Measurements from ENCODE around the gene SSH3.

The SSH3 gene

DNA sequence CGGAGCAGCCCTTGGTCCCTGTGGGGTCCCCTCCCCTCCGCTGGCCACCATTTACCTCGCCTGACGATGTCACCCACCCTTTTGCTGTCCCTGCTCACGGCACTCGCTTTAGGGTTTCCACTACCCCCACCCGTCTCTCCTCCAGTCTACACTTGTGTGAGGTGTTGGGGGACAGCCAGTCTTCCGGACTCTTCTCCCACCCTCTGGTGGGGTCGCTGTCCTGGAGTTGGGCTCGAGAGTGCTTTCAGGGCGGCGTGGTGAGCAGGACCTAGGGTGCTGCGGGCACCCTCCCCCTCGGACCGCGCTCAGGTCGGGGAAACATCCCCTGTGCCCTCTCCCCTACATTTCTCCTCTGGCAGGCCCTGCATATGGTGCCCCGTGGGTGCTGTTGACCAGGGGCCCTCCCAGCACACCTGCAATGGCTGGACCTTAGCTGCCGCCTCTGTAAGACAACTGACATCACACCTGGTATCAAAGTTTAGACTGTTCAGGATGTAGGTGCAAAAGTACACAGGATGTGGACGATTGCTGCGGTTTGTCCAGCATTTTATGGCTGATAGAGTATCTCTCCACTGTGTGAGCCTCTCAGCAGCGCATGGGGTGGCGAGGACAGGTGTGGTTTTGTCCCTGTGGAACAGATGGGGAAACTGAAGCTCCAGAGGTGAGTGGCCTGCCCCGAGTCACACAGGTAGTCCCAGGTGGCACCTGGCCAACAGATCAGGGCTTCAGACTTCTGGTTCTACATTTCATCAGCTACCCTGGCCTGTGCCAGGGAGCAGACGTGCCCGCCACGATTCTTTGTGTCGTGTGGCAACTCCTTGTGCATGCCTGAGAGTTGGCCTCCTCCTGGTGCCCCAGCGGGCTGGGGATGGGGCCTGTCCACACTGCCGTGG lies 35.9 kb upstream of the SSH3 start:
- in situ Hi-C loops (cut with MboI; ENCODE audit: low sequenced_read_pairs) = no loop called here

DNA sequence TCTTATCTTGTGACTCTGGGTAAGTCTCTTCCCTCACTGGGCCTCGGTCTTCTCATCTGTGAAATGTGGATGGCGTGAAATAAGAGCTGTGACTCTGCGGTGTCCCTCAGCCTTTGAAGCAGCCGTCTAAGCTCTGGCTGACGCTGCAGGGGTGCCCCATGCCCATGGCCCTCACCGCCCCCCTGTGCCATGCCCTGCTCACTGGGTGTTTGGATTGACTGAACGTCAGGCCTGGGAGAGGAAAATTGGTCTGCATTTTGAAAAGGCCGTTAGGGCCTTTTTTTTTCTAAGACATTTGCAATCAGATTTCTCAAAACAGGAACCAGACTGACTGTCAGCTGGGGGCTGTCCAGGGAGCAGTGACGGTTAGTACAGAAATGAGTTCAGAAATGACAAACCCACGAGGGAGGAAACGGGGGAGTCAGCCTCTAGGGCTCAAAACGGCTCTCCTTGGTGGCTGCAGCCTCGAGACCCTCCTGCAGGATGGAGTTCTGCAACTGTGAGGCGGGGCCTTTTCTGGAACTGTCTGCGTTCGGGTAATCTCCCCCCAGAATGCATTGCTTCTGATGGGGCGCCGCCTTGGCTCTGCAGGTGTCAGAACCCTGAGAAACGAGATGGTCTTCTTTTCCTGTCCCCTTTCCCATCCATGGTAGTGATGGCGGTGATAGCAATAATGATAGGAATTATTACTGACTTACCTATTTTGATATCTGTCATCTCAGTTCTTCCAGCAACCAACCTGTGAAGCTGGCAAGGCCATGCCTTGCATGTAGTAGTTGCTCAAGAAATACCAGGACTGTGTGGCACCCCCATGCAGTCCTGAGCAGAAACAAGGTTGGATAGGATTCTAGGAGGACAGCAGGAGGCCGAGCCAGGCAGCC lies 35.0 kb upstream of the SSH3 start:
- in situ Hi-C loops (cut with MboI; ENCODE audit: low sequenced_read_pairs) = no loop called here

DNA sequence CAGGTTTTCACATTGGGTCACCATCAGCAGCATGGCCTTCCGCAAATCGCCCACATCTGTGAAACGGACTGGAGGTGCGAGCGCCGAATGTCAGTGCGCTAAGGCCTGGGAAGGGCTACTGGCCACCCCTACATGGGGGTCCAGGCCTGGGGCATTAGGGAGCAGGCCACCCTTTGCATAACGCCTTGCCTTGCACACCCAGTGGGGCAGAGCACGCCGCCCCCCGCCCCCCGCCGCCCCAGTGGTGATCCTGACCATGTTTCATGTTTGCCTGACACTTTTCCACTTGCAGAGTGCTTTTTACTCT lies 34.4 kb upstream of the SSH3 start:
- in situ Hi-C loops (cut with MboI; ENCODE audit: low sequenced_read_pairs) = no loop called here

DNA sequence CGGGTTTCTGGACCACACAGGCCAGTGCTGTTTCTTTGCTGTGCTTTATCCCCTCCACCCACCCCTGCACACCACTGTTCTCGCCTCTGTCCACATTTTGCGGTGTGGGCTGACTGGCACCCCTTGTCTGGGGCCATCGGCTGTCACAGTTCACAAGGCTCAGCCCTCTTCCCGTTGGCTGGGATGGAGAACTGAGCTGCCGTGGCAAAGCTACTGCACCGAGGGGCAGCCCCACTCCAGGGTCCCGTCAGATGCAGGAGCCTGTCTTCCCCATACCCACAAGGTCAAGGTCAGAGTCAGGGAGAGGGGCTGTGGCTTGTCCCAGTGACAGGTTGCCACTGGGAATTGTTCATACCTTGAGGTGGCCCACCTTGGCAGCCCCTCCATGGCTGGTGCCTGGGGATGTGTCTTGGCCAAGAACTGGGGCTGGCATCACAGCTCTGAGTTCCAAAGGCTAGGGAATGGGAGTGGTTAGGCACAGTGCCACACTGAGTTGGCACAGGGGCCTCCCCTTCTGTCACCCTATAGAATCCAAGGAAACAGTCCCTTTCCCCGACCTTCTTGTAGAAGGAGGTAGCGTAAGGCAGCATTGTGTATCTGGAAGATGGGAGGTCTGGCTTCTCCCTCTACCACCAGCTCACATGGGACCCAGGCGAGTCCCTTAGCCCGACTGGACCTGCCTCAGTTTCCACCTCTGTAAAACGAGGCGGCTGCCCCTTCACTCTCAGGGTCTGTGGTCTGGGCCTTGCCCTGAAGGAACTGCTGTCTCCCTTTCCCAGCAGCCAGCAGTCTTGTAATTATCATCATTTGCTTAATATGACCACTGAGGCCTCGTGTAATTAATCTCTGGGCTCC lies 33.7 kb upstream of the SSH3 start:
- in situ Hi-C loops (cut with MboI; ENCODE audit: low sequenced_read_pairs) = no loop called here

DNA sequence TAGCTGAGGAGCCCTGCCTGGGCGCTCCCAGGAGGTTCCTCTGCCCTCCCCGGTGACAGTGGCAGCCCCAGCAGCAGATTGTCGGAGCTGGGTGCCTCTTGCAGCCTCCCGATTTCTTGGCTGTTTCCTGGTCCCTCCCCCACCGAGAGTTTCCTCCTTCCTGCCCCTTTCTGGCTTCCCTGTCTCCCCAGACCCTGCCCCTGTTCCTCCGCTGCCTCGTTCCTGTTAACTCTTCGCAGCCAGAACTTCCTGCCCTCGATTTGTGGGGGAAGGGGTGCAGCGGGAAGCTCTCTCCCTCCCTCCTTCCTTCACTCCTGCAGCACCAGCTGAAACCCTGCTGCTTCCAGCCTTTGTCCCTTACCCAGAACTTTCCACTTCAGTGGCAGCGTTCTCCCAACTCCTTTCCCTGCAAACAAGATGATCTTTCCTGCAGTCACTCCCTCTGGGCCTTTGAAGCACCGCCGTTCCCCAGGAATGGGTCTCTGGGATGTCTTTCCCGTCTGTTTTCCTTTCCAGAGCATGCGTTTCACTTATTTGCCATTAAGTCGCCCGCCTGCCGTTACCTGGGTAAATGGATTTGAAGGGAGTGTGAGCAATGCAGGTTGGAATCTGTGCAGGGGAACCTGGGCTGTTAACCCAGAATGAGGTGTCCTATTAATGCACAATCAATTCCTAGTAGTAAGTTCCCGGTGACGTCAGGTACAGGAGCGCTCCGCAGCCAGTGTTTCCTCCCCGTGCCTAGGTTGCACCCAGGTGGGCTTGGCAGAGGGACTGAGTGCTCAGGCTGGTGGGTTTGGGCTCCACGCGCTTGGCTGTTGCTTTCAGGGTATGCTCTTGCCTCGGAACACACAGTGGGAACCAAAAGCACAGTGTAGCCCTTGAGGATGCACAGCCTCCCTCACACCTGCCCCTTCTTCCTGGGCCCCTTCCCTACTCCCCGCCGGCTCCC lies 32.8 kb upstream of the SSH3 start:
- in situ Hi-C loops (cut with MboI; ENCODE audit: low sequenced_read_pairs) = no loop called here

DNA sequence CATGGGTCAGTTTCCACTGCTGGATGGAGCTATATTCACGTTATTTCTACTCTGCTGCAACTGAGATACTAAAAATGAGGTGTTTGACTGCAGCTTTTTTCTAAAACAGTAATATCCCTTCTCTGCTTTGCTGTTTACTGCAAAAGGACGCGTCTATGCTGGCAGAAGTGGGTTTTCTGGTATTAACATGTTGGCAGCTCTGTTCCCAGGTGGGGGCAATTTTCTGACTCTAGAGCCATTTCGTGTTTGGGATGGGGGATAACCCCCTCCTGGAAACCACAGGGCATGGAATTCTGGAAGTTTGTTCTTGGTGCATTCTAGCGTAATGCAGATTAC lies 32.2 kb upstream of the SSH3 start:
- in situ Hi-C loops (cut with MboI; ENCODE audit: low sequenced_read_pairs) = no loop called here

DNA sequence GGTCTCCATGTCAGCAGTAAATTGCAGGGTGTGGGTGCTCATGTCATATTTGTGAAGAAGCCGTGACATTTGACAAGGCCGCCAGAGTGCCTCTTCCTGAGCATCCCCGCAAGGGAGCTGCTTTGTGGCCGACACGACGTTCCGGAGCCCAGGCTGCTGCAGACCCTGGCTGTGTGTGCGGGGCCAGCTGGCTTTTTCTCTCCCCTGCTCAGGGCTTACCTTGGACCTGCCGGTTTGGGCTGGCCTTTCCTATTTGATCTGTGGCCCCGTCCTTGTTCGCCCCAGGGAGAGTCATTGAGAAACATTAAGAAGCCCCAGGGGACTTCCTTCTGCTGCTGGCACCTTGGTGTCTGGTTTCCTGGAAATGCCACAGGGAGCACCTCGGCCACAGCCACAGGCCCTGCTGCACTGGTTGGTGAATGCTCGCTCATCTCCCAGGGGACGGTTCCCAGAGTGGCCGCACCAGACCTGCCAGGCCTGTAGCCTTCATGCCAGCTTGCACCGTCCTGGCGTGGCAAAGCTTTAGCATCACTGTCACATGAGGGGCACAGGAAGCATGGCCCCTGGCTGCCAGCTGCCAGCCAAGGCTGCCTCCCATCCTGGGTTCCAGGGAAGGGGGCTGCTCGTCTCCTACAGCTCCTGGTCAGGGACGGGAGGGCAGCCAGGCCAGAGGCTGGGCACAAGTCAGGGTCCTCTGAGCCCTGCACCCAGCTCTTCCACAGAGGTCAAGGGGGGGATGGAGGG lies 31.6 kb upstream of the SSH3 start:
- in situ Hi-C loops (cut with MboI; ENCODE audit: low sequenced_read_pairs) = no loop called here

DNA sequence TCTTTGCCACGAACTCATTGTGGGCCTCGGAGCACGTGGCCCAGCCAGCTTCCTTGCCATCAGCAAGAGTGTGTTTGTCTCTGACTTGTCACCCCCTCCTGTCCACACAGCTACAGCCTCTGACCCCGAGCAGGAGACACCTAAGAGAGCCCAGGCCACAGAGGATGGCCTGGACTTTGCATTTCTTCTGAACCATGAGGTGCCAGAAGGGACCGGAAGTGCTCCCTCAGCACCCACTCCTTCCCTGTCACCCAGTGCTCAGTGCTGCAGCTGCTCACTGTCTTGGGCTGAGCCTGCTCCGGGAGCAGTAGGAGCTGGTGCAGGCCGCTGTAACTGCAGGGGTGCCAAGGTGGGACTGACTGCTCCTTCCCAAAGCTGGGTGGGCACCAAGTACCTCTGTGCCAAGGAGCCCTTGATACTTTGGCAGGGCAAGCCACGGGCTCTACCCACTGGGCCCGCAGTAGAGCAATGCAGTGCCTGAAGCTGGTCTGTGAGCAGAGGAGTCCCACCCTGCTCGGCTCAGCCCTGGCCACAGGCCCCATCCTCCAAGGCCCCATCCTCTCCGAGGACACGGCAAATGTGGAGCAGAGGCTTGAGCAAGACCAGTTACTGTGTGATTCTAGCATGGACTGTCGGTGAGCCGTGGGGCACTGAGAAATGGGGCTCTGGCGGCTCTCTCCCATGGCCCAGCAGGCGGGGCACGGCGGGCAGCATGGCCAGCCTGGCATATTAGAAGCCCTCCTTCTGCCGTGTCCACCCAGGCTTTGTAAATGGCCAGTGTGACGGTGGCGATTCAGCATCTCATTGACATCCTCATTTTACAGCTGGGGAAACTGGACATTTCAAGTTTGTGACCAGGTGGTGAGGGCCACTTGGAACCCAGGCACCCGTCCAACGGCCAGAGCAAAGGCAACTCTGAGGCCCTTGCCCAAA lies 30.7 kb upstream of the SSH3 start:
- in situ Hi-C loops (cut with MboI; ENCODE audit: low sequenced_read_pairs) = no loop called here

DNA sequence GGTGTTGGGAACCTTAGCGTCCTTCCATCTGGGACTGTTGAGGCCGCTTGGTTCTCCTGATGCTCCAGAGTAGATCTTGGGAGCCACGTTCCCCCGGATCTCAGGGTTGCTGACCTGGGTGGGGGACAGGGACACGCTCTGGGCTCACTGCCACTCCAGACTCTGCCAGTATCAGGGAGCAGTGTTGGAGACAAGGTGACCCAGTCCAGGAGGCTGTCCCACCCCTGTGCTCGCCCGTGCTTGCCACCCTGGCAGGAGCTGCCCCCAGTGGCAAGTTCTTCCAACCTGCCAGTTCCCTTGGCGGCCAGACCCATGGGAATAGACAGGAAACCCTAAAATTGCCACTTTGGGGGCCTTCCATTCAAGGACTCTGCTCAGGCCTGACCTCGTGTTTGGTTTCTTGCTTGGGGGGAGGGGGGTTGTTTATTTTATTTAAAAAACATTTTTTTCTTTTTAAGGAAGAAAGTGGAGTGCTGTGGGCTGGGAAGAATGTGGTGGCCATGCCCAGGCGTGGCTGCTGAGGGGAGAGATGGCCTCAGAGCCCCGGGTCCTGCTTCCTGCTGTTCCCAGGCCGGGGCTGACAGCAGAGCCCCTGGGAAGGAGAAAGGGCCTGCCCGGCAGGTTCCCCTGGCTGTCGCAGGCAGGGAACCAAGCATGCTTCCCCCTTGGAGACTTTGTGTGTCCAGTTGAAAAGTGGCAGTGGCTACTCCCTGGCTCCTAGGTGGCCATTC lies 29.9 kb upstream of the SSH3 start:
- in situ Hi-C loops (cut with MboI; ENCODE audit: low sequenced_read_pairs) = no loop called here

DNA sequence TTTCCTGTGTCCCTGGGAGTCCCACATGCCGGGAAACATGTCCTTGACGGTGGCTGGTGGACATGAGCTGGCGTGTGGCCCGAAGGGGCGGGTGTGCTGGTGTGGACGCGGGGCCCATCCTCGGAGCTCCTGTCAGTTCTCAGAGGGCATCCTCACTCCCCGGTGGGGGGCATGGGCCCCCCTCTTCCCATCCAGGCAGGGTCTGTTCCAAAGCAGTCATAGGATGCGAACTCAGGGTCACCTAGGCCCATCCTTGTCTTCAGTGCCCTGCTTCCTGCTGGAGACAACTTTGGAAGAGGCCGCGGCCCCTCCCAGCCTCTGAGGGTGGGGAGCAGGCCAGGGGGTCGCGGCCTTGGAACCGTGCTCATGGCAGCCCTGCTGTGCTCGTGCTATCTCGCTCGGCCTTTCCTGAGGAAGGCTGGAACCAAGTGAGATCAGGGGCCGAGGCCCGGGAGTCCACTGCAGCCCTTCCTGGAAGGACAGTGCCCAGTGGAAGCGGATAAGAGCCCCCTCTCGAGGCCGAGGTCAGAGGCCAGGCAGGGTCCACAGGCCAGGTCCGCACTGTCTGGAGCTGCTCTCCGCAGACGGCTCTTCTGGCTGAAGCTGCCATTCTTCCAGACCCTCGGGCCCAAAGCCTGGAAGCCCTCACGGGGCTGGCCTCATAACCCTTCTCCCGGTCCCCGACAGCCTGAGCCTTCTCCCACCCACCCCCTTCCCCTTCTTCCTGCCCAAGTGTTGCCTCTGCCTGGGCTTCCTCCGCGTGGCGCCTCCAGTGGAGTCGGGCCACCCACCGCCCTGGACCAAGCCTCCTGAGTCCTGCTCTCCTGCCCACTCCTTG lies 28.3 kb upstream of the SSH3 start:
- in situ Hi-C loops (cut with MboI; ENCODE audit: low sequenced_read_pairs) = no loop called here

DNA sequence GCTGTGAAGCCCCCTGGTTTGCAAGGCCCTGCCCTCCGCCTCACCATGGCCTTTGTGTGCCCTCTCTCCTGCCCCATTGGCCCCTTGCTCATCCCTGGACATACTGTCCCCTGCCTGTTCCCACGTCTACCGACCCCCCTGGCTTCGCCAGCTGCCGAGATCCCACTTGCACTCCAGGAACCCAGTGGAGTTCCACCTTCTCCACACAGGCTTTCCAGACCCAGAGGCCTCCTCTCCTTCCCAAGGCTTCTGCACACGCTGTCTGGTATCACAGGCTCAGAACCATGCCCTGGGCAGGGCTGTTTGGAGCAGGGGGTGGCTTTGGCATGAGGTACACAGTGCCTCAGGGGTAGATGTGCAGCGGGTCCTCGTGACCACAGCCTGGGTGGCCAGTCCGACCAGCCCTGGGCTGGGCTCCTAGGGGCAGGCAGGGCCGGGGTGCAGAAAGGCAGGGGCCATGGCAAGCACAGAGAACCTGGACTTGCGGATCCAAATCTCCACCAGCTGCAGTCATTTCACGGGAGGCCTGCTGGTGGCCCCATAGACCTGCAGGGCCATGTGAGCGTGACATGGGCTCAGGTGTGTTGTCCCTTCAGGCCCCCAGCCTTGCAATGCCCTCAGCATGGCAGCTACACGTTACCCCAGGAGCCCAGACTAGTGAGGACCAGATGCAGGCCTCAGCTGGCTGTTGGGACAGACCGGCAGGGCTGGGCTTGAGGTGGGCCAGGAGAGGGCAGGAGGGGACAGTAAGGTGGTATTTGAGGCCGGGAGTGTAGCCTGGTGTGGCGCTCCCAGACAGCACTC lies 27.5 kb upstream of the SSH3 start:
- in situ Hi-C loops (cut with MboI; ENCODE audit: low sequenced_read_pairs) = no loop called here

DNA sequence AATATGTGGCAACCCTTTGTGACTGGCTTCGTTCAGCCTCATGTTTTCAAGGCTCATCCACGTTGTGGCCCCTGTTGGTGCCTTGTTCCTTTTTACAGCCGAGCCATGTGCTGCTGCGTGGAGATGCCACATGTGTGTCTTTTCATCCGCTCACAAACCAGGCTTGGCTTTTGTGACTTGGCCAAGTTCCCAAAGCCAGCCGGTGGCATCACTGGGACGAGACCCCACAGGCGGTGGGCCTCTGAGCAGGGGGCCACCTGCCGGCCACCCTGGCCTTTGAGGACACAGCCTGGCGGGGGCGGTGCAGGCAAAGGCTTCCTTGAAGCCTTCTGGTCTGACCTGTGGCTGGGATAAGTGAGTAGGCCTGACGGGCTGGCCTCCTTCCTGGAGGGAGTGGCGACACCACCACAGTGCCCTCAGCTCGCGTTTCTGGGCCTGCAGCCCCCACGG lies 26.5 kb upstream of the SSH3 start:
- in situ Hi-C loops (cut with MboI; ENCODE audit: low sequenced_read_pairs) = no loop called here

DNA sequence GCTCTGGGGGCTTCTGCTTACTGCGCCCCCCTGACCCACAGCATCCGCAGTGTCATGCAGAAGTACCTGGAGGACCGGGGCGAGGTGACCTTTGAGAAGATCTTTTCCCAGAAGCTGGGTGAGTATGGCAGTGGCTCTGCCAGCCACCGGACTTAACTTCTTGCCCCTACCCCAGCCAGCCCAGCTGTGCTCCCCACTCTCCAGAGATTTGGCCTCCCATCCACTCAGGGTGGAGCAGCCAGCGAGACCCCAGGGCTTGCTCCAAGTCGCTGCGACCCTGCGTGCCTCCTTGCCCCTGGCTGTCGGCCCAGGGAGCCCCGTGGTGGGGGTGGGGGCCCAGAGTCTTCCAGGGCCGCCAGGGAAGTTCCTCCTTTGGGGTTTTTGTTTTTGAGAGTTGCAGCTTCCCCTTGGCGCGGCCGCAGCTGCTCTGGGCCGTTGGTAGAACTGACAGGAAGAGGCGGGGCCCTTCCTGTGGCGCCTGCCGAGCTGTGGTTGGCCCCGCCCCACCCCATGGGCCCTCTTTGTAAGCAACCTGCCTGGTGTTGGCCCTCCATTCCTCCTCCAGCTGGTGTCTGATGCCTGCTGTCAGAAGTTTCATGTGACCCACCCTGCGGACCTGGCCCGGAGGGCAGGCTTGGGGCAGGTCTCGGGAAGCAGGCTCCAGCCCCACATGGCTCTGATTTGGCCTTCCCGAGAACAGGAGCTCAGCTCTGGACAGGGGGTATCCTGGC lies 25.9 kb upstream of the SSH3 start:
- in situ Hi-C loops (cut with MboI; ENCODE audit: low sequenced_read_pairs) = no loop called here

DNA sequence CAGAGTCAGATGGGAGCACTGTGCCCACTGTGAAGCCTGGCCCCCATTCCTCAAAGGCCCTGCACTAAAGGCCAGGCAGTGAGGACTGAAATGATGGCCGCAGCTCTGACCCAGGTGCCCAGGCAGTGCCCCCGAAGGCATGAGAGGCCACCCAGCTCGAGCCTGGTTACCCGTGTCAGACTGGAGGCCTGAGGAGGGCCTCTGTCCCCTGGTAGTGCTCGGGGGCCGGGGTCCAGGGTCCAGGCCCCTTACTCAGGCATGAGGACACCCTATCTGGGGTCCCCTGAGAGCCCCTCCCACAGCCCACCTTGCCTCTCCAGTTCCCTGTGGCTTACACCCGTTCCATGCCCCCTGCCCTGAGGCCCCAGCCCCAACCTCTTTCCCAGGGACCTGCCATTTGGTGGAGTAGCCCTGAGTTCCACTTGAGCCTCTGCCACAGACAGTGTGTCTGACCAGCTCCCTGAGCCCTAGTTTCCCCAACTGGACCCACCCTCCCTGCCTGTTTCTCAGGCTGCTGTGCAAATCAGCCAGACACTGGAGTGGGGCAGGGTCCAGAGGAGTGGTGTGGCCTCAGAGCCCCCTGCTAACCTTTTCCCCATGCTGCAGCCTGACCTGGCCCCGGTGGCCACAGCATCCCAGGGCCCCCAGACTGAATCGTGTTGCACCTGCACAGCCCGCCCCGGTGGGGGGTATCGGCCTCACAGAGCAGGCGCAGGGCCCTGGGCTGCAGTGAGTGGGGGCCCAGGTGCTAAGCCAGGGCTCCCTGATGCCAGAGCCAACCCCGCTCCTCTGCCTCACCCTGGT lies 25.0 kb upstream of the SSH3 start:
- in situ Hi-C loops (cut with MboI; ENCODE audit: low sequenced_read_pairs) = no loop called here

All from HL-60/S4 treated with phorbol 12-myristate 13-acetate at 8.2 ng/mL for 4 days and 3 days (cell line).